Tibial nerve (tissue), 4 donors: ENCODE data around the gene EPS8L1. TPM values are rescaled to one million over a fixed set of nuclear protein-coding genes. Genes with fewer than 3 reads are reported as not detected.

Experiments
- DNase-seq, 2 donors: peaks; one replicate each; pipeline ENCODE4 v3.0.0-alpha.2; 2019; ENCODE audit warnings: low spot score in 2 of 2
- H3K27ac ChIP-seq, 4 donors: fragments of 200-600 bp; sonication (generic) in 3 of 4; one replicate each; pipeline ENCODE4 v1.5.1; 2017 to 2019; ENCODE audit warnings: mild to moderate bottlenecking in 1 of 4
- H3K27me3 ChIP-seq, 2 donors: fragments of 200-600 bp; sonication (generic) in 1 of 2; one replicate each; pipeline versions ENCODE4 v1.5.1 to v1.6.0; 2017 to 2019
- H3K36me3 ChIP-seq, 3 donors: fragments of 200-600 bp; sonication (generic); one replicate each; pipeline ENCODE4 v1.5.1; 2018 to 2019
- H3K4me1 ChIP-seq, 4 donors: fragments of 200-600 bp; sonication (generic) in 3 of 4; one replicate each; pipeline ENCODE4 v1.5.1; 2017 to 2019
- H3K4me3 ChIP-seq, 4 donors: fragments of 200-600 bp; sonication (generic) in 3 of 4; one replicate each; pipeline ENCODE4 v1.5.1; 2017 to 2019; ENCODE audit warnings: mild to moderate bottlenecking in 1 of 4, moderate library complexity in 1 of 4
- H3K9me3 ChIP-seq, 4 donors: fragments of 200-600 bp; sonication (generic) in 3 of 4; one replicate each; pipeline ENCODE4 v1.5.1; 2017 to 2019
- CTCF ChIP-seq, 5 experiments: fragments of 200-600 bp in 3 of 5; fragments of 450-650 bp in 2 of 5; sonication (generic) in 3 of 5; IDR thresholded peaks; one replicate each; pipeline ENCODE4 v1.5.1; 2016 to 2019; ENCODE audit warnings: antibody characterized with exemption in 5 of 5, mild to moderate bottlenecking in 3 of 5, moderate library complexity in 2 of 5
- EP300 ChIP-seq, 2 donors: sonication (generic); formaldehyde crosslinking; IDR thresholded peaks; one replicate each; pipeline ENCODE4 v1.6.1; 2017; ENCODE audit warnings: antibody characterized with exemption in 2 of 2, mild to moderate bottlenecking in 1 of 2
- POLR2A ChIP-seq, 2 donors: fragments of 450-650 bp; IDR thresholded peaks; one replicate each; pipeline ENCODE4 v1.6.1; 2017; ENCODE audit warnings: antibody characterized with exemption in 2 of 2, mild to moderate bottlenecking in 2 of 2, moderate library complexity in 2 of 2
- WGBS, 2 donors: methylation state at CpG; one replicate each; pipeline ENCODE4 v1.1.5; 2018; 5-methylcytosine and 5-hydroxymethylcytosine counted together
- total RNA-seq, 4 donors: library from RNA; depleted of rRNA; stranded (reverse); fragments of >200 nt; gene quantifications; one replicate each; pipeline ENCODE4 v1.1.0, GENCODE V29; 2016

Gene EPS8L1
- total RNA-seq, 4 donors from 2014 or later: 0.44 to 1.2 TPM; not detected in 2

DNA sequence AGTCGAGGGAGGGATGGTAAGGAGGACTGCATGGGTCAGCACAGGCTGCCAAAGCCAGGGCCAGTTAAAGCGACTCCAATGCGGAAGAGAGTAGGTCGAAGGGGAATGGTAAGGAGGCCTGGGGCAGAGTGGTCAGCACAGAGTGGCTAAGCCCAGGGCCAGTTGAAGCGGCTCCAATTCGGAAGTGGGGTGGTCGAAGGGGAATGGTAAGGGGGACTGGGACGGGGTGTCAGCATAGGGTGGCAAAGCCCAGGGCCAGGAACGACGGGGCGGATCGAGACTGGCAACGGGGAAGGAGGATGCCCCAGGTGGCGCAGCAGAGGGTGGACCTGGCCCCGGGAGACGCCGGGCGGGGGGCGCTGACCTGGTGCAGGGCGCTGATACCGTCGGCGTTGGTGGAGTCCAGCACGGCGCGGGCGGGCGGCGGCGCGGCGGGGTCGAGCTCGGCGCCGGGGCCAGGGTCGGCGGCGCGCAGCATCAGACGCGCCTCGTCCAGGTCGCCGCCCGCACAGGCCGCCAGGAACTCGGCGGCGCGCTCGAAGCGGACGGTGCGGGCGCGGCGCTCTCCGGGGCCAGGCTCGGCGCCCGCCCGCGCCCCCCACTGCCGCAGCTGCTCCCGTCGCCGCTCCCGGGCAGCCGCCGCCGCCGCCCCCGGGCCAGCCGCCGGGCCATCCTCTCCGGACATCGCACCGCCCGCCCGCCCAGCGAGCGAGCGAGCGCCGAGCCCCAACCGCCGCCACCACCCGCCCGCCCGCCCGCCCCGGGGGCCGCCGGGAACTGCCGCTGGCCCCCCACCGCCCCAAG, 41.4 kb downstream of the EPS8L1 start, which contains the start of gene PPP1R12C:
PPP1R12C (minus strand) TSS at position 779 of the 804 bp plus-strand sequence; CDS start at position 685, 94 bp downstream.
- no peak for TF ChIP-seq EP300 (IDR thresholded peaks at IDR 0.05)
- peak; percentile 28 to 40 for TF ChIP-seq POLR2A (IDR thresholded peaks at IDR 0.05)
- H3K27ac ChIP-seq: peak within 1 kb of the TSS; percentile 63 to 95 (median 90)
- peaks cover 0 to 60% (median 35%) of the 10 kb centered on the region in 4 donors for H3K4me1 ChIP-seq
- no peak for DNase-seq
- H3K9me3 ChIP-seq: no peaks in the 10 kb centered on the region
- H3K4me3 ChIP-seq: peak within 1 kb of the TSS; percentile 58 to 97 (median 87)
- H3K36me3 ChIP-seq: peaks cover 0 to 5% (median 0%) of the 10 kb centered on the region in 3 donors
- 0 to 1% methylated on average over 35 to 38 of the region's 97 CpGs for WGBS, 2 donors
- H3K27me3 ChIP-seq: no peaks in the 10 kb centered on the region

- peak in 1 of 5 experiments; percentile 46 for TF ChIP-seq CTCF (IDR thresholded peaks at IDR 0.05)
- TF ChIP-seq EP300 (IDR thresholded peaks at IDR 0.05): peak; percentile 85 to 98
- TF ChIP-seq POLR2A (IDR thresholded peaks at IDR 0.05): peak in 1 of 2 donors; percentile 44
- 0% methylated on average over 28 to 34 of the region's 44 CpGs for WGBS, 2 donors
- Histone ChIP-seq H3K4me3 (peak overlapping the region; percentile 27 to 97 (median 66)), H3K4me1 (peaks cover 0 to 53% (median 35%) of the 10 kb centered on the region in 4 donors), H3K36me3 (no peaks in the 10 kb centered on the region), H3K27ac (peak overlapping the region; percentile 63 to 95 (median 85)), H3K9me3 (no peaks in the 10 kb centered on the region), H3K27me3 (no peaks in the 10 kb centered on the region)
- peak; percentile 96 to 97 for DNase-seq
Observed at GRCh38 chr19:55117663-55118391, 42.2 kb downstream of the EPS8L1 start.

DNA sequence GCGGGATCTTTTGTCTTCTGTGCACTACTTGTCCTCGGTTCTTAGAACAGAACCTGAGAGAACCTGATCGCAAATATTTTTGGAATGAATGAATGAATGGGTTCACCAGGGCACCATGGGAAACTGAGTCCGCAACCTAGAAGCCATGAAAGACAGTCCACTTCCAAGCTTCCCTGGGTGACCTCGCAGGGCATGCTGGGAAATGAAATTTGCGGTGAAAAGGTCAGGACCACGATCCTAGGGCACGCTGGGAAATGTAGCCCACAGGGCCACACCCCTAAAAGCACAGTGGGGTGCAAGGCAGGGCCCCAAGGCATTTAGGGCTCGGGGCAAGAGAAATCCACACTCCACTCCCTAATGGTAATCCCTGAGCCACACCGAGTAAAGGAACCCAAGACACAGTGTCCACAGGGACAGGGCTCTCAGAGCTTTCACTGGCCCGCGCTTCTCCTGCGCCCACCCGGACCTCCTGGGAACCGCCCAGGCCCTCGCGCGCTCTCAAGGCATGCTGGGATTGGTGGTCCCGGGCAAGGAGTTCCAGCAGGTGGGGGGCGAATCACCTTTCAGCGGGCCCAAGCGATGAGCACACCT, 42.8 kb downstream of the EPS8L1 start:
- peak in 1 of 2 donors; percentile 41 for DNase-seq
- peaks cover 0 to 3% of the 10 kb centered on the region in 2 donors for H3K27me3 ChIP-seq
- peak overlapping the region; percentile 27 to 97 (median 66) for H3K4me3 ChIP-seq
- H3K36me3 ChIP-seq: no peaks in the 10 kb centered on the region
- no peaks in the 10 kb centered on the region for H3K9me3 ChIP-seq
- peak overlapping the region in 3 of 4 donors; percentile 44 to 95 (median 63) for H3K27ac ChIP-seq
- 14 to 20% methylated on average over 21 to 22 of the region's 22 CpGs for WGBS, 2 donors
- peaks cover 0 to 46% (median 31%) of the 10 kb centered on the region in 4 donors for H3K4me1 ChIP-seq
- TF ChIP-seq CTCF (IDR thresholded peaks at IDR 0.05) (no peak), EP300 (IDR thresholded peaks at IDR 0.05) (no peak), POLR2A (IDR thresholded peaks at IDR 0.05) (no peak)

DNA sequence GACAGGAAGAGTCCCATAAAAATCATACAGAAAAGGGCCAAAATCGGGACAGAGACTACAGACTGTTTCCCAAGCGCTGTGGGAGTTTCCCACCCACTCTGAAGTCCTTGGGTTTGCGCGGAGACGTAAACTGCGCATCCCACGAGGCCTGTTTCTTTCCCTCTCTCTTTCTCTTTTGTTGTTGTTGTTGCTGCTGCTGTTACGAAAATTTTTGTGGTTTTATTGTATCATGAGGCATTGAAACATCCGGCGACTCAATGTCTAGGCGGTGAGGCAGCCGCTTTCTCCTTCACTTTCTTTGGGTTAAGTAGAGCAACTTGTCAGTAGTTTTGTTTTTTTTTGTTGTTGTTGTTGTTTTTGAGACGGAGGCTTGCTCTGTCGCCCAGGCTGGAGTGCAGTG, 43.4 kb downstream of the EPS8L1 start:
- Histone ChIP-seq H3K27ac (peak overlapping the region in 1 of 4 donors; percentile 95), H3K9me3 (no peaks in the 10 kb centered on the region), H3K27me3 (peaks cover 0 to 8% of the 10 kb centered on the region in 2 donors), H3K4me1 (peaks cover 0 to 40% (median 25%) of the 10 kb centered on the region in 4 donors), H3K4me3 (no peak overlapping the region), H3K36me3 (no peaks in the 10 kb centered on the region)
- WGBS, 2 donors: 71 to 76% methylated on average over 14 of the region's 14 CpGs
- DNase-seq: no peak
- TF ChIP-seq CTCF (IDR thresholded peaks at IDR 0.05) (no peak), EP300 (IDR thresholded peaks at IDR 0.05) (no peak)

GRCh38 chr19:55131421-55131820, 55.8 kb downstream of the EPS8L1 start:
- H3K4me1 ChIP-seq: peaks cover 0 to 6% (median 0%) of the 10 kb centered on the region in 4 donors
- H3K27me3 ChIP-seq: peaks cover 0 to 68% of the 10 kb centered on the region in 2 donors
- no peak overlapping the region for H3K27ac ChIP-seq
- TF ChIP-seq CTCF (IDR thresholded peaks at IDR 0.05): no peak
- no peak for TF ChIP-seq POLR2A (IDR thresholded peaks at IDR 0.05)
- TF ChIP-seq EP300 (IDR thresholded peaks at IDR 0.05): no peak
- no peaks in the 10 kb centered on the region for H3K9me3 ChIP-seq
- H3K4me3 ChIP-seq: no peak overlapping the region
- H3K36me3 ChIP-seq: no peaks in the 10 kb centered on the region
- DNase-seq: no peak
- WGBS, 2 donors: 79 to 80% methylated on average over 16 of the region's 16 CpGs
